ENCODE results near the gene RBM23. TPM values are rescaled to one million over a fixed set of nuclear protein-coding genes. Genes with fewer than 3 reads are reported as not detected.

The RBM23 gene
- total RNA-seq, 1 donor from 2014 or later: 170 TPM

GRCh38 chr14:22893706-22894105, 25.2 kb downstream of the RBM23 start:
- no peak for TF ChIP-seq EZH2 (IDR thresholded peaks at IDR 0.05)
- no peak for TF ChIP-seq CTCF (IDR thresholded peaks at IDR 0.05)
- no peak for TF ChIP-seq EZH2phosphoT487 (IDR thresholded peaks at IDR 0.05)
- H3K36me3 ChIP-seq: no peaks in the 10 kb centered on the region
- H3K27ac ChIP-seq: no peak overlapping the region
- H3K4me3 ChIP-seq: no peak overlapping the region
- H3K27me3 Mint-ChIP-seq (ENCODE audit: insufficient read depth, low read depth): peaks cover 6% of the 10 kb centered on the region
- H3K4me1 ChIP-seq: no peaks in the 10 kb centered on the region
- H3K27me3 ChIP-seq: no peaks in the 10 kb centered on the region
- no peak overlapping the region for H3K4me3 Mint-ChIP-seq
- peaks cover 3% of the 10 kb centered on the region for H3F3A ChIP-seq (ENCODE audit: low read depth)
- H3K79me2 ChIP-seq (ENCODE audit: low read depth): no peaks in the 10 kb centered on the region
- no peak overlapping the region for H2AFZ ChIP-seq (replicated peaks)
- H3K9me3 Mint-ChIP-seq: no peaks in the 10 kb centered on the region
- H4K20me1 ChIP-seq (ENCODE audit: low read depth): no peaks in the 10 kb centered on the region
- H3K4me1 Mint-ChIP-seq: peaks cover 7% of the 10 kb centered on the region
- DNase-seq (ENCODE audit: low spot score): no peak
- no peaks in the 10 kb centered on the region for H3K9me3 ChIP-seq (ENCODE audit: low read depth)
- H3K9ac ChIP-seq: peak overlapping the region; percentile 13
- H3K36me3 Mint-ChIP-seq: peaks cover 4% of the 10 kb centered on the region
- H3K27ac Mint-ChIP-seq: no peak overlapping the region
- no peak overlapping the region for H3K4me2 ChIP-seq

- Histone ChIP-seq H3K79me2 (ENCODE audit: low read depth) (no peaks in the 10 kb centered on the region), H3K4me2 (no peak overlapping the region), H3K9me3 (ENCODE audit: low read depth) (no peaks in the 10 kb centered on the region), H2AFZ (replicated peaks) (no peak overlapping the region), H3K36me3 (no peaks in the 10 kb centered on the region), H4K20me1 (ENCODE audit: low read depth) (no peaks in the 10 kb centered on the region), H3K27me3 (no peaks in the 10 kb centered on the region), H3F3A (ENCODE audit: low read depth) (peaks cover 8% of the 10 kb centered on the region), H3K9ac (no peak overlapping the region), H3K4me3 (no peak overlapping the region), H3K4me1 (no peaks in the 10 kb centered on the region), H3K27ac (no peak overlapping the region)
- Mint-ChIP-seq H3K27me3 (ENCODE audit: insufficient read depth, low read depth) (peaks cover 9% of the 10 kb centered on the region), H3K36me3 (peaks cover 4% of the 10 kb centered on the region), H3K4me1 (peaks cover 13% of the 10 kb centered on the region), H3K27ac (no peak overlapping the region), H3K4me3 (no peak overlapping the region), H3K9me3 (no peaks in the 10 kb centered on the region)
- TF ChIP-seq EZH2phosphoT487 (IDR thresholded peaks at IDR 0.05) (no peak), CTCF (IDR thresholded peaks at IDR 0.05) (no peak), EZH2 (IDR thresholded peaks at IDR 0.05) (no peak)
- DNase-seq (ENCODE audit: low spot score): no peak
Measured at GRCh38 chr14:22892488-22892887, 26.5 kb downstream of the RBM23 start.

DNA sequence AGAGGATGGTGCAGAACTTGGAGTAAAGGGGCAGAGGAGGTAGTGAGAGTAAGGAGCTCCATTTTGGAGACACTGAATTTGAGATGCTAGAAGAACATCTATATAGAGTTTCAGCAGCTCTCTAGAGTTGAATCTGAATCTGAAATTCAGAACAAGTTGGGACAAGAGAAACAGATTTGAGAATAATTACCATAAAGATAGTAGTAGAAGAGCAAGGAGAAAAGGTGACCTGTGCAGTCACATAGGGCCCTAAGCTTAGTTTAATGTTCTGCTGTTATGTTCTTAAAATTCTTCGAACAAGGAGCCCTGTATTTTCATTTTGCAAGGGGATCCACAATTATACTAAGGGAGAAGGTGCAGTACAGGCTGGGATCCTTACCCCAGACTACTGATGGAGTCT, 28.5 kb downstream of the RBM23 start:
- Histone ChIP-seq H3K4me1 (no peaks in the 10 kb centered on the region), H3F3A (ENCODE audit: low read depth) (peaks cover 25% of the 10 kb centered on the region), H3K27me3 (peaks cover 12% of the 10 kb centered on the region), H4K20me1 (ENCODE audit: low read depth) (no peaks in the 10 kb centered on the region), H3K27ac (no peak overlapping the region), H3K4me2 (no peak overlapping the region), H3K9ac (no peak overlapping the region), H3K79me2 (ENCODE audit: low read depth) (no peaks in the 10 kb centered on the region), H3K36me3 (no peaks in the 10 kb centered on the region), H3K4me3 (no peak overlapping the region), H2AFZ (replicated peaks) (no peak overlapping the region), H3K9me3 (ENCODE audit: low read depth) (no peaks in the 10 kb centered on the region)
- no peak for TF ChIP-seq EZH2 (IDR thresholded peaks at IDR 0.05)
- no peaks in the 10 kb centered on the region for H3K9me3 Mint-ChIP-seq
- DNase-seq (ENCODE audit: low spot score): no peak
- H3K4me1 Mint-ChIP-seq: peaks cover 28% of the 10 kb centered on the region
- H3K4me3 Mint-ChIP-seq: no peak overlapping the region
- H3K27me3 Mint-ChIP-seq (ENCODE audit: insufficient read depth, low read depth): peaks cover 9% of the 10 kb centered on the region
- peaks cover 6% of the 10 kb centered on the region for H3K36me3 Mint-ChIP-seq
- H3K27ac Mint-ChIP-seq: no peak overlapping the region

DNA sequence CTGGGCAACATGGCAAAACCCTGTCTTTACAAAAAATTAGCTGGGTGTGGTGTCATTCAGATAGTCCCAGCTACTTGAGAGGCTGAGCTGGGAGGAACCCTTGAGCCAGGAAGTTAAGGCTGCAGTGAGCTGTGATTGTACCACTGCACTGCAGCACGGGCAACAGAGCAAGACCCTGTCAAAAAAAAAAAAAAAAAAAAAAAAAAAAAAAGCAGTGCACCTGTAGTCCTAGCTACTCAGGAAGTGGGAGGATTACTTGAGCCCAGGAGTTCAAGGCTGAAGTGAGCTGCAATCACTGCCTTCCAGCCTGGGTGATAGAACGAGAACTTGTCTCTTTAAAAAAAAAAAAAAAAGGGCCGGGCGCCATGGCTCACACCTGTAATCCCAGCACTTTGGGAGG, 30.3 kb downstream of the RBM23 start:
- Histone ChIP-seq H2AFZ (replicated peaks) (no peak overlapping the region), H3K79me2 (ENCODE audit: low read depth) (no peaks in the 10 kb centered on the region), H3K9ac (no peak overlapping the region), H3K27me3 (peaks cover 21% of the 10 kb centered on the region), H3K4me1 (peaks cover 8% of the 10 kb centered on the region), H3K4me2 (no peak overlapping the region), H3K36me3 (no peaks in the 10 kb centered on the region), H3K4me3 (no peak overlapping the region), H4K20me1 (ENCODE audit: low read depth) (no peaks in the 10 kb centered on the region), H3F3A (ENCODE audit: low read depth) (peaks cover 36% of the 10 kb centered on the region), H3K9me3 (ENCODE audit: low read depth) (no peaks in the 10 kb centered on the region), H3K27ac (no peak overlapping the region)
- peaks cover 9% of the 10 kb centered on the region for H3K27me3 Mint-ChIP-seq (ENCODE audit: insufficient read depth, low read depth)
- TF ChIP-seq EZH2phosphoT487 (IDR thresholded peaks at IDR 0.05) (no peak), CTCF (IDR thresholded peaks at IDR 0.05) (no peak), EZH2 (IDR thresholded peaks at IDR 0.05) (no peak)
- peaks cover 42% of the 10 kb centered on the region for H3K4me1 Mint-ChIP-seq
- peaks cover 9% of the 10 kb centered on the region for H3K36me3 Mint-ChIP-seq
- no peaks in the 10 kb centered on the region for H3K9me3 Mint-ChIP-seq
- no peak for DNase-seq (ENCODE audit: low spot score)
- H3K27ac Mint-ChIP-seq: no peak overlapping the region
- H3K4me3 Mint-ChIP-seq: peak overlapping the region; percentile 97
